PC-9 (cell line): Measurements from ENCODE around the gene S100PBP.

Experiments
- EZH2 ChIP-seq: fragments of 200-600 bp; sonication (generic); IDR thresholded peaks from 2 replicates; pipeline ENCODE4 v1.8.0; 2017; ENCODE audit warnings: antibody characterized with exemption, low read depth
- TF ChIP-seq, protein P1 (sequence below): fragments of 200-600 bp; sonication (generic); conservative IDR thresholded peaks from 2 replicates; pipeline ENCODE4 v1.6.1; 2017; ENCODE audit warnings: mixed run types, antibody characterized with exemption, mild to moderate bottlenecking, moderate library complexity

DNA sequence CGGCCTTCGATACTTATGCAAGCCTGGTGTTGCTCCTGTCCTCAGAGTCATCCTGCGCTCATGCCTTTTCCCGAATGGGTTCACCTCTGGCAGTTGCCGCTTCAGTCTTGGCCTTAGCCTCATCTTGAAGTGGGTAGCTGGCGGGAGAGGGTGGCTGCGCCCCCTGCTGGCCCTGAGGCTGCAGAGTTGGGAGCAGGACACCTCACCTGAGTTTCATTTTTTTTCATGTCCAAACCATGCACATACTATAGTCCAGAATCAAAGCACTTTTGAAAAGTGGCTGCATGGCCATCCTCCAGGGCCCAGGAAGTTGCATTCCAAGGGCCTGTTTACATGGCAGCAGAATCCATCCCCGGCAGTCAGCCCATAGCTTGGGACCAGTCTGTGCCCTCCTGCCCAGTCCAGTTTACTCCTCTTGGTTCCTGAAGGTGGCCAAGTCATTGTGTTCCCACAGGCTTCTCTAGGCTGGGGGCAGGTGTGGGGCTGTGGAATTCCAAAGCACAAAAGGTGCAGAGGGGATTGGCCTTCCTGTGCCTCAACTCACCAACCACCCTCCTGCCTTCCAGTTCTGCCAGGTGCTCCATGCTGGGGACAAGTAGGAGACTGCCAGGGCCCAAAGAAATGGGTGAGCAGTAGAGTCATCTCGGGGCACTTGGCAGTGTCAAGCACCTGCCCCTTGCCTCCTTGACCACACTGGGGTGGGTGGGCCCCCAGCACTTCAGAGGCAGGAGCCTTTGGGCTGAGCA, 44.3 kb upstream of the S100PBP start:
- TF ChIP-seq, protein P1, sequence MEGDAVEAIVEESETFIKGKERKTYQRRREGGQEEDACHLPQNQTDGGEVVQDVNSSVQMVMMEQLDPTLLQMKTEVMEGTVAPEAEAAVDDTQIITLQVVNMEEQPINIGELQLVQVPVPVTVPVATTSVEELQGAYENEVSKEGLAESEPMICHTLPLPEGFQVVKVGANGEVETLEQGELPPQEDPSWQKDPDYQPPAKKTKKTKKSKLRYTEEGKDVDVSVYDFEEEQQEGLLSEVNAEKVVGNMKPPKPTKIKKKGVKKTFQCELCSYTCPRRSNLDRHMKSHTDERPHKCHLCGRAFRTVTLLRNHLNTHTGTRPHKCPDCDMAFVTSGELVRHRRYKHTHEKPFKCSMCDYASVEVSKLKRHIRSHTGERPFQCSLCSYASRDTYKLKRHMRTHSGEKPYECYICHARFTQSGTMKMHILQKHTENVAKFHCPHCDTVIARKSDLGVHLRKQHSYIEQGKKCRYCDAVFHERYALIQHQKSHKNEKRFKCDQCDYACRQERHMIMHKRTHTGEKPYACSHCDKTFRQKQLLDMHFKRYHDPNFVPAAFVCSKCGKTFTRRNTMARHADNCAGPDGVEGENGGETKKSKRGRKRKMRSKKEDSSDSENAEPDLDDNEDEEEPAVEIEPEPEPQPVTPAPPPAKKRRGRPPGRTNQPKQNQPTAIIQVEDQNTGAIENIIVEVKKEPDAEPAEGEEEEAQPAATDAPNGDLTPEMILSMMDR, result peak; percentile 96
- no peak for TF ChIP-seq EZH2
